H7 (cell line): Measurements from ENCODE around the gene ZC3H11A. TPM values are rescaled to one million over a fixed set of nuclear protein-coding genes. Genes with fewer than 3 reads are reported as not detected.
"Not testable (repeated sequence)": the region's sequence is repeated elsewhere in the genome, so short reads cannot be mapped to it uniquely, and the experiment has no call there.

Experiments
- DNase-seq: peaks from one replicate; pipeline ENCODE4 v3.0.0; 2012
- H3K27me3 ChIP-seq: 2 replicates; pipeline ENCODE4 v1.6.0; 2011; ENCODE audit warnings: mild to moderate bottlenecking, low read length; ENCODE audit not compliant: control insufficient read depth, insufficient read depth
- H3K36me3 ChIP-seq: replicated peaks from 2 replicates; pipeline ENCODE4 v1.5.1; 2011; ENCODE audit warnings: low read length; ENCODE audit not compliant: control insufficient read depth, insufficient read depth
- H3K4me3 ChIP-seq: 2 replicates; pipeline ENCODE4 v1.5.1; 2011; ENCODE audit warnings: low read depth, mild to moderate bottlenecking, control low read depth, low read length, moderate library complexity; ENCODE audit not compliant: insufficient read depth
- total RNA-seq: library from RNA; depleted of rRNA; stranded (reverse); fragments of >200 nt; shearing (Covaris generic); gene quantifications from 2 replicates; pipeline ENCODE4 v1.2.3, GENCODE V29; 2014

Gene ZC3H11A
- total RNA-seq, 1 experiment from 2014 or later, result 72.0 TPM

DNA sequence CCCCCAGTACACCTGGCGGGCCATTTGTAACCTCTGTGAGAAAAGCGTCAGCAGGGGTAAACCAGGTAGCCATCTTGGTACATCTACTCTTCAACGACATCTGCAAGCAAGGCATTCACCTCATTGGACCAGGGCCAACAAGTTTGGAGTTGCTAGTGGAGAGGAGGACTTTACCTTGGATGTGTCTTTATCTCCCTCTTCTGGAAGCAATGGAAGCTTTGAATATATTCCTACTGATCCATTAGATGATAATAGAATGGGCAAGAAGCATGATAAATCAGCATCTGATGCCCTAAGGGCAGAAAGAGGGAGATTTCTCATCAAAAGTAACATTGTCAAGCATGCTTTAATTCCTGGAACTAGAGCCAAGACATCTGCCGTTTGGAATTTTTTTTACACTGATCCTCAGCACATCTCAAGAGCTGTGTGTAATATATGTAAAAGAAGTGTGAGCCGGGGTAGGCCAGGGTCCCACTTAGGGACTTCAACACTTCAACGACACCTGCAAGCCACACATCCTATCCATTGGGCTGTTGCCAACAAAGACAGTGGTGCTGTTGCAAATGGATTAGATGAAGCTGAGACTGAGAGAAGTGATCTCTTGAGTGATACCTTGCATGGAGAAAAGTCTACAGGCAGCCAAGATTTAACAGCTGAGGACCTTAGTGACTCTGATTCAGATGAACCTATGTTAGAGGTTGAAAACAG lies 2.7 kb downstream of the ZC3H11A start:
- Histone ChIP-seq H3K36me3 (peaks cover 10% of the 10 kb centered on the region), H3K4me3 (no peak overlapping the region), H3K27me3 (no peaks in the 10 kb centered on the region)
- DNase-seq, result no peak

- no peak for DNase-seq
- Histone ChIP-seq H3K4me3 (no peak overlapping the region), H3K27me3 (no peaks in the 10 kb centered on the region), H3K36me3 (peaks cover 10% of the 10 kb centered on the region)
Observed at GRCh38 chr1:203799157-203799556, 3.7 kb downstream of the ZC3H11A start.

GRCh38 chr1:203799971-203800370 lies 4.5 kb downstream of the ZC3H11A start:
- H3K4me3 ChIP-seq, result no peak overlapping the region

DNA sequence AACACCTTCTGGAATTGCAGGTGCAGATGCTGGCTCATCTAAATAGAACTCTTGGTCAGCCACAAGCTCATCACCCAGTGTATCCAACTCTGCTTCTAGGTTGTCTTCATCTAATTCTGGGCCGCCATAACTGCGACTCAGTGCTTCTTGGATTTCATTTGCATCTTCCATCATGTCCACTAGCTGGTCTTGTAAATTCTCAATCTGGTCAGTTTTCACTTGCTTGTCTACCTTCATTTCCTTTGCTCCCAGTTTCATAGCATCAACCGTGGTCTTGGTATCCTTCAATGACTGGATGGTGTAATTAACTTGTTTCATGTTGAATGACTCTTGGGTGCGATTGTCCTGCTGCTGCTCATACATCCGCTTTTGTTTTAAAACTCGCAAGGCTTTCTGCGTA lies 10.3 kb downstream of the ZC3H11A start:
- peaks cover 3% of the 10 kb centered on the region for H3K36me3 ChIP-seq
- no peak for DNase-seq
- H3K4me3 ChIP-seq, result no peak overlapping the region
- no peaks in the 10 kb centered on the region for H3K27me3 ChIP-seq

More at GRCh38 chr1:203799971-203800370, 4.5 kb downstream of the ZC3H11A start:
- Histone ChIP-seq H3K36me3 (peaks cover 10% of the 10 kb centered on the region), H3K27me3 (no peaks in the 10 kb centered on the region)
- DNase-seq, result no peak

DNA sequence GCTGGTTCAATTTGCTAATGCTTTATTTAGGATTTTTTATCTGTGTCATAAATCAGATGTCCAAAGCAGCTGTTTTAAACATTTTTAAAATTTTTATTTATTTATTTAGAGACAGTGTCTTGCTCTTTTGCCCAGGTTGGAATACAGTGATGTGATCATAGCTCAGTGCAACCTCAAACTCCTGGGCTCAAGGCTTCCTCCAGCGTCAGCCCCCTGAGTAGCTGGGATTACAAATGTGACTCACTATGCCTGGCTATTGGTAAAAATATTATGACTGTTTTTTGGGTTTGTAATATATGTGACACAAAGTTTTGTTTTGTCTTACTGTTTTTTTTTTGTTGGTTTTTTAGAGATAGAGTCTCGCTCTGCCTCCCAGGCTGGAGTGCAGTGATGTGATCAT lies 11.8 kb downstream of the ZC3H11A start:
- Histone ChIP-seq H3K27me3 (no peaks in the 10 kb centered on the region), H3K4me3 (no peak overlapping the region), H3K36me3 (peaks cover 3% of the 10 kb centered on the region)
- no peak for DNase-seq

GRCh38 chr1:203813581-203814341 lies 18.3 kb downstream of the ZC3H11A start:
- peaks cover 5% of the 10 kb centered on the region for H3K36me3 ChIP-seq
- no peak for DNase-seq
- H3K4me3 ChIP-seq, result no peak overlapping the region
- H3K27me3 ChIP-seq, result no peaks in the 10 kb centered on the region

GRCh38 chr1:203818399-203818798 lies 23.0 kb downstream of the ZC3H11A start:
- Histone ChIP-seq H3K4me3 (no peak overlapping the region), H3K36me3 (peaks cover 17% of the 10 kb centered on the region), H3K27me3 (no peaks in the 10 kb centered on the region)
- DNase-seq, result no peak

GRCh38 chr1:203823306-203823705 lies 27.9 kb downstream of the ZC3H11A start:
- DNase-seq, result no peak
- Histone ChIP-seq H3K27me3 (no peaks in the 10 kb centered on the region), H3K4me3 (no peak overlapping the region), H3K36me3 (peaks cover 15% of the 10 kb centered on the region)

DNA sequence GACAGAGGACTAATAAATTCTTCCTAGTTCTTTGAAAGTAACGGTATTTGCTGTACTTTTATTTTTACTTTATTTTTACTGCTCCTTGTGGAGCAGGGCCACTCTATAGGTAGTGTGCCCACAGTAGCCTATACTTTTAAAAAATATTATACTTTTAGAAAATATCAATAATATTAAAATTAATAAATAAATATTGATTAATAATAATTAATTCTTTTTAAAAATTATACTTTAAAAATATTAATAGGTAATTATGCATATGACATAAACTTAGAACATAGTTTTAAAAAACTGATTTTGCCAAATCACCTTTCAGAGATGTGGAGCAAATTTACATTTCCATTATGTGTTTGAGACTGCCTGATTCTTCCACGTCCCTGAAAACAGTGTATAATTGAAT lies 30.8 kb downstream of the ZC3H11A start:
- Histone ChIP-seq H3K36me3 (peaks cover 13% of the 10 kb centered on the region), H3K27me3 (no peaks in the 10 kb centered on the region), H3K4me3 (no peak overlapping the region)
- no peak for DNase-seq

GRCh38 chr1:203828002-203828401 lies 32.6 kb downstream of the ZC3H11A start:
- H3K36me3 ChIP-seq, result peaks cover 16% of the 10 kb centered on the region
- no peak overlapping the region for H3K4me3 ChIP-seq
- no peaks in the 10 kb centered on the region for H3K27me3 ChIP-seq
- no peak for DNase-seq

- Histone ChIP-seq H3K27me3 (no peaks in the 10 kb centered on the region), H3K4me3 (no peak overlapping the region), H3K36me3 (peaks cover 12% of the 10 kb centered on the region)
- no peak for DNase-seq
Observed at GRCh38 chr1:203828503-203828902, 33.1 kb downstream of the ZC3H11A start.

- not testable (repeated sequence) for H3K4me3 ChIP-seq, H3K27me3 ChIP-seq, DNase-seq
- H3K36me3 ChIP-seq, result peaks cover 16% of the 10 kb centered on the region
Observed at GRCh38 chr1:203829247-203829646, 33.8 kb downstream of the ZC3H11A start.

GRCh38 chr1:203835476-203835875 lies 40.1 kb downstream of the ZC3H11A start:
- H3K27me3 ChIP-seq, result no peaks in the 10 kb centered on the region
- peaks cover 26% of the 10 kb centered on the region for H3K36me3 ChIP-seq
- no peak for DNase-seq
- H3K4me3 ChIP-seq, result no peak overlapping the region

GRCh38 chr1:203839081-203839480 lies 43.7 kb downstream of the ZC3H11A start:
- no peak for DNase-seq
- Histone ChIP-seq H3K4me3 (no peak overlapping the region), H3K36me3 (peaks cover 22% of the 10 kb centered on the region), H3K27me3 (no peaks in the 10 kb centered on the region)

GRCh38 chr1:203840208-203840808 lies 44.9 kb downstream of the ZC3H11A start:
- no peaks in the 10 kb centered on the region for H3K27me3 ChIP-seq
- H3K36me3 ChIP-seq, result peaks cover 21% of the 10 kb centered on the region
- DNase-seq, result no peak
- no peak overlapping the region for H3K4me3 ChIP-seq
